Measurements from ENCODE around the gene THUMPD2. TPM values are rescaled to one million over a fixed set of nuclear protein-coding genes. Genes with fewer than 3 reads are reported as not detected.
"Not testable (repeated sequence)": the region's sequence is repeated elsewhere in the genome, so short reads cannot be mapped to it uniquely, and the experiment has no call there.

Gene THUMPD2
- total RNA-seq, 1 experiment from 2014 or later, result 24.9 TPM

DNA sequence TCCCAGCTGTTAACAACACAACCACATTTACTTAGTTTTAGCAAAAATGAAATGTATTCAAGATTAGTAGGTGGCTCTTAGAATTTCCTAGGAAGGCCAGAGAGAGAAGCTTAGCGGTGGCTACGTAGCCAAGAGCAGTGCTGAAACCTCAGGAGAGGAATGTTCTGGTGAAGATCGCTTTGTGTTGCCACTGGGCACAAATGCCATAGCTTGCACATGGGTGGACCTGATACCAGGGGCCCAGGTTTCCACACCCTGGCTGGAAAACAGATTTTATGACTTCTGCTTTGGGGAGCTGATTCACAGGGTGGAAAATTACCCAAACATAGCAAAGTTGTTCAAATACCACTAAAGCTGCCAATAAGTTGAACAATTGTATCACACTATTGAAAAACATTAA, 43.4 kb downstream of the THUMPD2 start:
- Histone ChIP-seq H3K36me3 (peaks cover 82% of the 10 kb centered on the region), H3K4me1 (peaks cover 17% of the 10 kb centered on the region; the same call in 1 of the 2 replicates), H3K27ac (no peak overlapping the region), H3K4me3 (no peak overlapping the region), H3K9me3 (replicated peaks) (no peaks in the 10 kb centered on the region; the same call in 1 of the 2 replicates), H3K27me3 (no peaks in the 10 kb centered on the region)
- no peak for DNase-seq

GRCh38 chr2:39734445-39734844, 44.6 kb downstream of the THUMPD2 start:
- Histone ChIP-seq H3K4me3 (no peak overlapping the region), H3K27ac (no peak overlapping the region), H3K36me3 (peaks cover 70% of the 10 kb centered on the region), H3K27me3 (no peaks in the 10 kb centered on the region), H3K9me3 (replicated peaks) (no peaks in the 10 kb centered on the region; the same call in 1 of the 2 replicates), H3K4me1 (peaks cover 29% of the 10 kb centered on the region)
- DNase-seq, result no peak

GRCh38 chr2:39733070-39733674, 45.9 kb downstream of the THUMPD2 start:
- Histone ChIP-seq H3K27me3 (no peaks in the 10 kb centered on the region), H3K9me3 (replicated peaks) (no peaks in the 10 kb centered on the region; the same call in 1 of the 2 replicates), H3K36me3 (peaks cover 59% of the 10 kb centered on the region), H3K27ac (no peak overlapping the region), H3K4me3 (no peak overlapping the region), H3K4me1 (peaks cover 38% of the 10 kb centered on the region)
- DNase-seq, result no peak

GRCh38 chr2:39732482-39732881, 46.6 kb downstream of the THUMPD2 start:
- H3K9me3 ChIP-seq (replicated peaks), result no peaks in the 10 kb centered on the region; the same call in 1 of the 2 replicates
- no peak overlapping the region for H3K27ac ChIP-seq
- H3K4me1 ChIP-seq, result peaks cover 38% of the 10 kb centered on the region
- no peak overlapping the region for H3K4me3 ChIP-seq
- DNase-seq, result peak; percentile 72 to 79
- H3K36me3 ChIP-seq, result peaks cover 52% of the 10 kb centered on the region
- no peaks in the 10 kb centered on the region for H3K27me3 ChIP-seq

GRCh38 chr2:39731546-39731945, 47.5 kb downstream of the THUMPD2 start:
- Histone ChIP-seq H3K4me3 (no peak overlapping the region), H3K27me3 (no peaks in the 10 kb centered on the region), H3K4me1 (peaks cover 38% of the 10 kb centered on the region), H3K27ac (no peak overlapping the region), H3K9me3 (replicated peaks) (no peaks in the 10 kb centered on the region; the same call in 1 of the 2 replicates), H3K36me3 (peaks cover 43% of the 10 kb centered on the region)
- DNase-seq, result no peak

DNA sequence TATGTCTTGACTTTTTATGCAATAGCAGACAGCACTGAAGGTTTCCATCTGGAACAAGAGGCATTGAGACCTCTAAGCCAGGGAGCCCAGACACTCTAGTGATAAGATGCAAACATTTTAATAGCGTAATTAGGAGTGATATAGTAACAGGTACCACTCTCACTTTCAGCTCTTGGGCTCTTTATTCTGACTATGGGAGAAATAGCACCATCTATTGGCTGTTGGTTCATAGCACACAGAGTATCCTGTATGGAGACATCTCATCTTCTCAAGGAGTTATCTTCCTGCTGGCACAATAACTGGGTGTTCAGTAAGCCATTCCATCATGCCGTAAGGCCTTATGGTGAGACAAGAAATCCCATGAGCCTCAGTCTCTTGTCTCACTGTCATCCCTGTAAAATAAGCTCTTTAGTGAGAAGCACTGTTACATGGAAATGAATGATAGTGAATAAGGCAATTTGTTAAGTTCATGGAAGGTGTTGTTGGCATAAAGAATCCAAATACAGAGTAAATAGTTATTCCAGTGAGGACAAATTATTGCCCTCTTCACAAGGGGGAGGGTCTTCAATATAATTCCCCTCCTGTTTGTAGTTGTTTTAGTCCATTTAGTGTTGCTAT, 48.3 kb downstream of the THUMPD2 start:
- no peak overlapping the region for H3K4me3 ChIP-seq
- peak in 1 of 2 experiments; percentile 56 for DNase-seq

GRCh38 chr2:39730276-39730675, 48.8 kb downstream of the THUMPD2 start:
- DNase-seq, result peak; percentile 79 to 83
- Histone ChIP-seq H3K27me3 (no peaks in the 10 kb centered on the region), H3K36me3 (peaks cover 30% of the 10 kb centered on the region), H3K9me3 (replicated peaks) (no peaks in the 10 kb centered on the region; the same call in 1 of the 2 replicates), H3K4me3 (no peak overlapping the region), H3K27ac (peak overlapping the region; percentile 53), H3K4me1 (peaks cover 38% of the 10 kb centered on the region)

More for the DNA sequence above, 48.3 kb downstream of the THUMPD2 start:
- peaks cover 38% of the 10 kb centered on the region for H3K4me1 ChIP-seq
- H3K36me3 ChIP-seq, result peaks cover 35% of the 10 kb centered on the region
- no peaks in the 10 kb centered on the region; the same call in 1 of the 2 replicates for H3K9me3 ChIP-seq (replicated peaks)
- H3K27me3 ChIP-seq, result no peaks in the 10 kb centered on the region
- peak overlapping the region; percentile 53 for H3K27ac ChIP-seq

DNA sequence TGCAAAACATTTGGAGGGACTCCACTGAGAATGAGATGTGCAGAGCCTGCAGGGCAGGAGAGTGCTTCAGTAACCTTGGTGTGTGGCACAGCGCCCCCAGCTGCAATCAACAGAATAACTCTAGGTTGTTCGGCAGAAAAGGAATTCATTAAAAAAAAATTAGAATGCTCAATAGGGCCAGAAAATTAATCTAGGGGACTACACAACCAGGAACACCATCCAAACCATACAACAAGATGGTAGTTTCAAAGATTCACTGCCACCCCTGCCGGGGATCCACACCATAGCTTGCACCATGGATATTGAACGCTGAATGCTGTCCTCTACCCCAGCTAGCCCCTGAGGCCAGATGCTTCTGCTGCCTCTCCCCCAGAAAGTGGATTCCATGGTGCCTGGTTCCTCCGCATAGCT, 50.1 kb downstream of the THUMPD2 start:
- Histone ChIP-seq H3K9me3 (replicated peaks) (no peaks in the 10 kb centered on the region; the same call in 1 of the 2 replicates), H3K27me3 (no peaks in the 10 kb centered on the region), H3K27ac (no peak overlapping the region; the same call in 1 of the 2 replicates), H3K36me3 (peaks cover 17% of the 10 kb centered on the region), H3K4me1 (peaks cover 41% of the 10 kb centered on the region), H3K4me3 (no peak overlapping the region)
- DNase-seq, result peak; percentile 33 to 45

- not testable (repeated sequence) for H3K9me3 ChIP-seq (replicated peaks); H3K27me3 ChIP-seq; H3K36me3 ChIP-seq; H3K4me3 ChIP-seq
- H3K27ac ChIP-seq, result peak overlapping the region; percentile 18; the same call in 1 of the 2 replicates
- H3K4me1 ChIP-seq, result peaks cover 44% of the 10 kb centered on the region
- DNase-seq, result peak; percentile 43 to 60
These were observed 51.0 kb downstream of the THUMPD2 start for GRCh38 chr2:39728085-39728484.

DNA sequence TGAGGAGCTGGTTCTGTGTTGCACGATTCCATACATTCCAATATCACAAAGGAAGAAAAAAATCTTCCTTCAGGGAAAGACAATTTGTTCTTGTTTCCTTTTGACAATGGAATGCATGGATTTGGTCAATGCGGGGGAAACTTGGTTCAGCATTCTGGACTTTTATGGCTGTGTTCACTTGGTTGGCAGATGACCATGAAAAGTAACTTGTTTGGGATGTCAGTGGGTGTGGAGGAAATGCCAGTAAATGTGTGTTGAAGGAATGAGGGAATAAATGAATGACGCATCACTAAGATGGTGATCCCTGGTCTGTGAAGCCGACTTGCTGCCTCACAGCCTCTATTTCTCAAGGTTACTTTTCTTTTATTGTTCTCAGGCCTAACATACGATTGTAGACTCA, 53.7 kb downstream of the THUMPD2 start:
- H3K9me3 ChIP-seq (replicated peaks), result no peaks in the 10 kb centered on the region
- H3K36me3 ChIP-seq, result no peaks in the 10 kb centered on the region
- H3K4me1 ChIP-seq, result peaks cover 25% of the 10 kb centered on the region
- no peak for DNase-seq
- H3K27me3 ChIP-seq, result no peaks in the 10 kb centered on the region
- no peak overlapping the region for H3K27ac ChIP-seq
- H3K4me3 ChIP-seq, result no peak overlapping the region

DNA sequence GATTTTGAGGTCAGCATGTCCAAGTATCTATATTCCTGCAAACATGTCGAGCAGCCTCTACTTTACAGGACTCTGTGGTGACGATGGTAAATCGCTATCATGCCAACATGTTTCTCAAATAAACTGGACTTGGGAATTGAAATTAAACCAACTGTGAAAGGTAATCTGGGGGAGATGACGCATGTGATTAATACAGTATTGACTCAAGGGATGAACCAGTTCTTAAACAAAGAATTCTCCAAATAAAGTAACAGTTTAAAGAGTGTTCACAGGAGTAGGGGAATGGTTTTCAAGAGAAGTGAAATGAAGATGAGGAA, 54.3 kb downstream of the THUMPD2 start:
- H3K9me3 ChIP-seq (replicated peaks), result no peaks in the 10 kb centered on the region
- H3K36me3 ChIP-seq, result no peaks in the 10 kb centered on the region
- no peak for DNase-seq
- peaks cover 19% of the 10 kb centered on the region for H3K4me1 ChIP-seq
- H3K27ac ChIP-seq, result no peak overlapping the region
- H3K27me3 ChIP-seq, result no peaks in the 10 kb centered on the region
- no peak overlapping the region for H3K4me3 ChIP-seq

DNA sequence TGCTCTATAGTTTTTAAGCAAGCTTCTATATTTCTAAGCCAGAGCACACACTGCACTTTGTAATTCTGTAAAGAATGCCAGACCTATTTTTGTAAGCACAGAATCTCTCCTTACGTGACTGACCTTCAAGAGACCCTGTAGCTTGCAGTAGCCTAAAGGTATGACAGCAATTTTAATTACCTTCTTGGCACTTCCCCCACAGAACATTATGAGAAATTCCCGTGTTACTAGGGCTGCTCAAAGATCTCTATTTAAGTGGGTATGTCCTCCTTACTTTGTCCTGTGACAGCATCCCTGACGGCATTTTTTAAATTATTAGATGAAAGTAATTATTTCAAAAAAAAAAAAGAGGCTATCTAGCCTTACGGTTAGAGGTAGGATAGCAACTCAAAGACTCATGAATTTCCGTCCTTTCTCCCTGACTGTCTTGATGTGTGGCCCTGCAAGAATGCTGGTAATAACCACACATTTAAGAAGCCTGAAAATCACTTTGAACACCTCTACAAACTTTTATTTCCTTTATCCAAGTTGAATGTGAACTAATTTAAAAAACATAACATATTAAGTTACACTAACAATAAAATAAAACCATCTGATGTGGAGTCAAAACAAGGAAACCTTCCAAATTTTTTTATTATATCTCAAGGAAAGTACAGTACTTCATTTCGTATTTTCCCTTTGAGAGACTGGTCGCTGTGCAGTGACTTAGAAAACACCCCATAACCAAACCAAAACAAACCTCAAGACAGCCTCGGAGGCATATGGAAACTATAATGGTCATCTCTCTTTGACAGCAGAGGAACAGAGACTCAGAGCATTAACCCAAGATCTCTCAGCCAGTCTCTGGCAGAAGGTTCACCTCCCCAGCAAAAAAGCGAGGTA, 54.9 kb downstream of the THUMPD2 start:
- Histone ChIP-seq H3K27me3 (no peaks in the 10 kb centered on the region), H3K27ac (no peak overlapping the region), H3K4me1 (peaks cover 13% of the 10 kb centered on the region), H3K4me3 (no peak overlapping the region), H3K9me3 (replicated peaks) (no peaks in the 10 kb centered on the region), H3K36me3 (no peaks in the 10 kb centered on the region)
- no peak for DNase-seq

- Histone ChIP-seq H3K36me3 (no peaks in the 10 kb centered on the region), H3K27me3 (no peaks in the 10 kb centered on the region), H3K4me3 (no peak overlapping the region), H3K9me3 (replicated peaks) (no peaks in the 10 kb centered on the region), H3K27ac (no peak overlapping the region), H3K4me1 (peaks cover 8% of the 10 kb centered on the region)
- no peak for DNase-seq
These were observed 55.6 kb downstream of the THUMPD2 start for GRCh38 chr2:39723497-39723896.

DNA sequence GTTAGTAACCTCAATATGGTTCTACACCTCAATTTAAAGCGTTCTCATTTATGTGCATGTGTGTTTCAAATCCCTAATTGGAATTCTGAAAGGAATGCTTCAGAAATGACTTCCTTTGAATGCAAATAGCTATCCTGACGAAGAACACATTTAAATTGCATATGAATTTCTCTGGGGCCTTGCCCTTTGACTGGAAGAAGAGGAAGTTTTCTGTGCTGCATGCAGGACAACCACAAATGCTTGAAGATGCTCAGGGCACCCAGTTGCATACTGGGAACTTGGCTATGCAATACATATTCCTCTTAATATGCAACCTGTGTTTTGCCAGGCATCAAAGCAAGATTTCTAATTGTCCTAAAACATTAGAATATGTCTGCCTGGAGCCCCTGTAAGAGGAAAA, 58.1 kb downstream of the THUMPD2 start:
- H3K9me3 ChIP-seq (replicated peaks), result no peaks in the 10 kb centered on the region
- H3K4me3 ChIP-seq, result no peak overlapping the region
- H3K36me3 ChIP-seq, result no peaks in the 10 kb centered on the region
- H3K27ac ChIP-seq, result no peak overlapping the region
- peaks cover 6% of the 10 kb centered on the region; the same call in 1 of the 2 replicates for H3K4me1 ChIP-seq
- no peaks in the 10 kb centered on the region for H3K27me3 ChIP-seq
- DNase-seq, result no peak

GRCh38 chr2:39719317-39719716, 59.7 kb downstream of the THUMPD2 start:
- Histone ChIP-seq H3K4me1 (peaks cover 6% of the 10 kb centered on the region; the same call in 1 of the 2 replicates), H3K27ac (no peak overlapping the region), H3K27me3 (no peaks in the 10 kb centered on the region), H3K36me3 (no peaks in the 10 kb centered on the region), H3K4me3 (no peak overlapping the region), H3K9me3 (replicated peaks) (no peaks in the 10 kb centered on the region)
- no peak for DNase-seq
